Measurements from ENCODE around the gene GPX4.

Gene GPX4

GRCh38 chr19:1102407-1103131, 1.2 kb upstream of the GPX4 start:
- DNase-seq (ENCODE audit: low spot score): peak; percentile 99

GRCh38 chr19:1103132-1103707, 574 bp upstream of the GPX4 start:
- peak; percentile 47 for DNase-seq (ENCODE audit: low spot score)

GRCh38 chr19:1104311-1105007, 665 bp downstream of the GPX4 start:
- peak; percentile 80 for DNase-seq (ENCODE audit: low spot score)

- peak; percentile 60 for DNase-seq (ENCODE audit: low spot score)
Observed at GRCh38 chr19:1105008-1105872, 1.4 kb downstream of the GPX4 start.

GRCh38 chr19:1105873-1106840, 2.4 kb downstream of the GPX4 start:
- DNase-seq (ENCODE audit: low spot score): no peak

- peak; percentile 71 for DNase-seq (ENCODE audit: low spot score)
Observed at GRCh38 chr19:1106841-1107660, 3.3 kb downstream of the GPX4 start.

GRCh38 chr19:1107661-1108261, 4.0 kb downstream of the GPX4 start:
- no peak for DNase-seq (ENCODE audit: low spot score)

GRCh38 chr19:1108291-1109031, 4.7 kb downstream of the GPX4 start:
- no peak for DNase-seq (ENCODE audit: low spot score)

- no peak for DNase-seq (ENCODE audit: low spot score)
Observed at GRCh38 chr19:1109032-1109551, 5.3 kb downstream of the GPX4 start.

- DNase-seq (ENCODE audit: low spot score): no peak
Observed at GRCh38 chr19:1109697-1110671, 6.2 kb downstream of the GPX4 start.

- DNase-seq (ENCODE audit: low spot score): no peak
Observed at GRCh38 chr19:1110809-1111640, 7.2 kb downstream of the GPX4 start.

- no peak for DNase-seq (ENCODE audit: low spot score)
Observed at GRCh38 chr19:1111641-1112267, 8.0 kb downstream of the GPX4 start.

- DNase-seq (ENCODE audit: low spot score): no peak
Observed at GRCh38 chr19:1112268-1113029, 8.7 kb downstream of the GPX4 start.

GRCh38 chr19:1113030-1113985, 9.5 kb downstream of the GPX4 start:
- DNase-seq (ENCODE audit: low spot score): peak; percentile 86
